Activated T-cell treated with anti-CD3 and anti-CD28 coated beads for 24 hours (primary cell): ENCODE measurements around the gene UBE2K.
"Not testable (repeated sequence)": the region's sequence is repeated elsewhere in the genome, so short reads cannot be mapped to it uniquely, and the experiment has no call there.

Source experiments
- DNase-seq: peaks from one replicate; pipeline ENCODE4 v3.0.0-alpha.2; 2020; ENCODE audit warnings: low read depth

UBE2K gene

DNA sequence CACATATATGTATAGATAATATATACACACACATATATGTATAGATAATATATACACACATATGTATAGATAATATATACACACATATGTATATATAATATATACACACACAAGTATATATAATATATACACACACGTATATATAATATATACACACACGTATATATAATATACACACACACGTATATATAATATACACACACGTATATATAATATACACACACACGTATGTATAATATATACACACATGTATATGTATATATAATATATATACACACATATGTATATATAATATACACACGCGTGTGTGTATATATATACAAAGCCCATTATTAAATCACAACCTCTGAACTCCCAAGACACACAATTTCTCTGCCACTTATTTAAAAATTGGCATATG, 8.0 kb upstream of the UBE2K start:
- no peak for DNase-seq

DNA sequence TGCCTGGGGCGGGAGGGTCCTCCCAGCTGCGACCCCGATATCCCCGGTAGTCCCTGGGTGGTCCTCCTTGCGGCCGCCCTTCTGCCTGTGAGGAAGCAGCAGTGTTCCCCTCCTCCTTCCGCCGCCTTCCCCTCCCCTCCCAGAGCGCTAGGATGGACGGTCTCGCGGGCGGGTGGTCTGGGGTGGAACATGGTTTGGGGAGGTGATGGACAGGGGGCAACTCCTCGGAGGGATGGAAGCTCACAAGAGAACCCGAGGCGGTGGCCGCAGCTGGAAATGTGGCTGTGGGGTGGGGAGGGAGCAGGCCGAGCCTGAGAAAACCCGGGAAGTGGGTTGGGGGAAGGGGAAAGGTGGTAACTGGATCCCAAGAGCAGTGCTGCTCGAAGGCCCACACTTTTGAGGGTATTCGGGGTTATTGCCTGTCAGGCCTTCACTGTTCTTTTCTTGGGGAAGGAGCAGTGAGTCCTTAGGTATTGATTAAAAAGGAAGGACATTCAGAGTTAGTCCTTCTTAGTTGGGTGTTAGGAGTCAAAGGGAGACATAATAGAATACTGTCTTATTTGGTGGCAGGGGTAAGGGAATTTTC, 581 bp downstream of the UBE2K start:
- peak; percentile 32 for DNase-seq

DNA sequence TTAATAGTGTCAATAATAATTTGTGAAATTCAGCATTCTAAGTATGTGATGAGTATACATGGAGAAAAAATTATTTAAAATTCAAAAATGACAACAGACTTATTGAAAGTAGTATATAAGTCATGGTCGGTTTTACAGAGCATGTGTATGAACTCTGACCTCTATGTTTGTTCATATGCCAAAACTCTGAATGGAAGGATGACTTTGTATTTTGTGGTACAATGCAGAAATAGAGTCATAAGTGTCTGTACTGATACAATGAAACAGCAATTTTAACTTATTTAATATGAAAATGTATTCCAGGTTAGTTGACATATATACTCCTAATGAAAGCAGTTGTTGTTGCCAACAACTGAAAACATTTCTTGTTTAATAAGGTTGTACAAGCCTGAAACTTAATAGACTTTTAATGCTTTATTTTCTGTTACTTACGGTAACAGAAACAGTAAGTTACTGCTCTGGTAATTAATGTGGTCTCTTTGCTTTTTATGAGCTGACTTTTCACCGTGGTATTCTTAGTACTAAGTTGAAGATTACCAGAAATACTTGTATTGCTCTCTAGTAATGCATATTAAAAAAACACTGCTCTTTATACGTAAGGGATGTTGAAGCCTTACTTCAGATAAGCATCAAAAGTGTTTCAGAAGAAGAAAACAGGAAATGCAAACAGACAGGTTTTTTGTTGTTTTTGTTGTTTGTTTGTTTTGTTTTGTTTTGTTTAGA, 1.9 kb downstream of the UBE2K start:
- no peak for DNase-seq

DNA sequence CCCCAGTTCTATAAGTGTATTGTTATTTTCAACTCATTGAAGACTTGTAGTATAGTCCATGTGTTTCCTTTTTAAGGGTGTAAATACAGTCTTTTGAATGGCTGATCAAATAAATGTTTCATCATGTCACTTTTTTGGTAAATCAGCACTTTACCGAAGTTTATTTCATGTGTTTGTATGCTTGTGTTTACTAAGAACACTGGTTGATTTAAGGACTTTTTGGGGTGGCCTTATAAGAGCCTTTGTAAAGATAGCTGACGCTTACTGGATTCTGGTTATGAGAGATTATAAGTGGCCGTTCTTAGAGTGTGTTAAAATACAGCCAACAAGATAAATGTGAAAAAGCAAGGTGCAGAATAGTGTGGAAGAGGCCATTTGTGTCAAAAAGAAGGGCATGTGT, 2.6 kb downstream of the UBE2K start:
- DNase-seq, result no peak

DNA sequence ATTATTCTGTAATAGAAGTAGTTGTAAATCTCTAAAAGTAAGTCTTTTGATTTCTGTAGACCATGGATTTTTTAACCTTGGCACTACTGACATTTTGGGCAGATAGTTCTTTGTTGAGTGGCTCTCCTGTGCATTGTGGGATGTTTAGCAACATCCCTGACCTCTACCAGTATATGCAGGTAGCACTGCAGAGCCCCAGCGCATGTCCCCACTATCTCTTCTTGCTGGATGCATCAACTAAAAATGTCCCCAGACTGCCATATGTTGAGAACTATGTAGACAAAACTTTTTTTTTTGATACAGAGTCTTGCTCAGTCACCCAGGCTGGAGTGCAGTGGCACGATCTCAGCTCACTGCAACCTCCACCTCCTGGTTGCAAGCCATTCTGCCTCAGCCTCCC, 4.8 kb downstream of the UBE2K start:
- DNase-seq, result no peak

DNA sequence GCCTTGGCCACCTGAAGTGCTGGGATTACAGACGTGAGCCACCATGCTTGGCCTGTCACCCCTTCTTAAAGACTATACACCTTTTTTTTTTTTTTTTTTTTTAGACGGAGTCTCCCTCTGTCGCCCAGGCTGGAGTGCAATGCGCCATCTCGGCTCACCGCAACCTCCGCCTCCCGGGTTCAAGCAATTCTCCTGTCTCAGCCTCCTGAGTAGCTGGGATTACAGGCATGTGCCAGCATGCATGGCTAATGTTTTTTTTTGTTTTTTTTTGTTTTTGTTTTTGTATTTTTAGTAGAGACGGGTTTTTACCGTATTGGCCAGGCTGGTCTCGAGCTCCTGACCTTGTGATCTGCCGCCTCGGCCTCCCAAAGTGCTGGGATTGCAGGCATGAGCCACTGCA, 6.9 kb downstream of the UBE2K start:
- DNase-seq, result not testable (repeated sequence)

DNA sequence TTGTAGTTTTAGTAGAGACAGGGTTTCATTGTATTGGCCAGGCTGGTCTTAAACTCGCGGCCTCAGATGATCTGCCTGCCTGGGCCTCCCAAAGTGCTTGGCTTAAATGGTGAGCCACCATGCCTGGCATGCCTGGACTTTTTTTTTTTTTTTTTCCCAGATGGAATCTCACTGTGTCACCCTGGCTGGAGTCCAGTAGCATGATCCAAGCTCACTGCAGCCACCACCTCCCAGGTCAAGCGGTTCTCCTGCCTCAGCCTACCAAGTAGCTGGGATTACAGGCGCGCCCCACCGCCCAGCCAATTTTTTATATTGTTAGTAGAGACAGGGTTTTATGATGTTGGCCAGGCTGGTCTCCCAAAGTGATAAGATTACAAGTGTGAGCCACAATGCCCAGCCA, 8.4 kb downstream of the UBE2K start:
- DNase-seq, result no peak

DNA sequence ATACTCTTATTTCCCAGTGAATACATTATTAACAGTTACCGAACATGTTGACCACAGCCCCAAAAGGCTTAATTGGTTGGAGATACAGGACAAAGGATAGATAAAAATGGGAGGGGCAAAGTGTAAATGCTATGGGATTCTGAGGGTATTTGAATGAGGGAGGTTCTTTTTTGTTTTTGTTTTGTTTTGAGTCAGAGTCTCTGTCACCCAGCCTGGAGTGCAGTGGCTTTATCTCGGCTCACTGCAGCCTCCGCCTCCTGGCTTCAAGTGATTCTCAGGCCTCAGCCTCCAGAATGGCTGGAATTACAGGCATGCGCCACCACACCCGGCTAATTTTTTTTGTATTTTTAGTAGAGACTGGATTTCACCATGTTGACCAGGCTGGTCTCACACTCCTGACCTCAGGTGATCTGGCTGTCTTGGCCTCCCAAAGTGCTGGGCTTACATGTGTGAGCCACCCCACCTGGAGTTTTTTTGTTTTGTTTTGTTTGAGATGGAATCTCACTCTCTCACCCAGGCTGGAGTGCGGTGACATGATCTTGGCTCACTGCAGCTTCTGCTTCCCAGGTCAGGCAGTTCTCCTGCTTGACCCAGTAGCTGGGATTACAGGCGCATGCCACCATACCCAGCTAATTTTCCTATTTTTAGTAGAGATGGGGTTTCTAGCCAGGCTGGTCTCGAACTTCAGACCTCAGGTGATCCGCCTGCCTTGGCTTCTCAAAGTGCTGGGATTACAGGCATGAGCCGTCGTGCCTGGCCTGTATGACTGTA, 9.0 kb downstream of the UBE2K start:
- no peak for DNase-seq

DNA sequence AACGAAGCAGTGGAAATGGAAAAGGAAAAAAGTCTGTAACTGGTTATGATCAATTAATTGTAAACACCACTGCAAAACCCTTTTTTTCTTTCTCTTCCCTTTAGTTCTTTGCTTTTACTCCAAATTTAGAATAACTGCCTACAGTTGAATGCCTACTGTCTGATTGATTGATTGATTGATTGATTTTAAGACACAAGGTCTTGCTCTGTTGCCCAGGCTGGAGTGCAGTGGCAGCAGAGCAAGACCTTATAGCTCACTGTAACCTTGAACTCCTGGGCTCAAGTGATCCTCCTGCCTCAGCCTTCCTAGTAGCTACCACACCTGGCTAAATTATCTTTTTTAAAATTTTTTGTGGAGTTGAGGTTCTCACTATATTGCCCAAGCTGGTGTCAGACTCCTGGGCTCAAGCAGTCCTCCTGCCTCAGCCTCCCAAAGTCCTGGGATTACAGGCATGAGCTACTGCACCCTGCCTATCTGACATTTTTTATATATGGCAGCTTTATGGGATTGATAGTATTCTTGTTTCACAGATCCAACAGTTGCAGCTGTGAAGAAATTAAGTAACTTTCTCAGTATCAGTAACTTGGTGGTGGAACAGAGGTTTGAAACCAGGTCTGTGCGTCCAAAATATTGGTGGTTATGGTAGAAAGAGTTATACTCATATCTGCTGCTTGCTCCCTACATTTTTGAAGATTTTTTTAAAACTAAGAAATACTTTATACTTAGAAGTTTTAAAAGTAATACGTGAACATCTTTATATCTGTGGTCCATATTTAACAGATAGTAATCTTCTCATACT, 12.4 kb downstream of the UBE2K start:
- no peak for DNase-seq

DNA sequence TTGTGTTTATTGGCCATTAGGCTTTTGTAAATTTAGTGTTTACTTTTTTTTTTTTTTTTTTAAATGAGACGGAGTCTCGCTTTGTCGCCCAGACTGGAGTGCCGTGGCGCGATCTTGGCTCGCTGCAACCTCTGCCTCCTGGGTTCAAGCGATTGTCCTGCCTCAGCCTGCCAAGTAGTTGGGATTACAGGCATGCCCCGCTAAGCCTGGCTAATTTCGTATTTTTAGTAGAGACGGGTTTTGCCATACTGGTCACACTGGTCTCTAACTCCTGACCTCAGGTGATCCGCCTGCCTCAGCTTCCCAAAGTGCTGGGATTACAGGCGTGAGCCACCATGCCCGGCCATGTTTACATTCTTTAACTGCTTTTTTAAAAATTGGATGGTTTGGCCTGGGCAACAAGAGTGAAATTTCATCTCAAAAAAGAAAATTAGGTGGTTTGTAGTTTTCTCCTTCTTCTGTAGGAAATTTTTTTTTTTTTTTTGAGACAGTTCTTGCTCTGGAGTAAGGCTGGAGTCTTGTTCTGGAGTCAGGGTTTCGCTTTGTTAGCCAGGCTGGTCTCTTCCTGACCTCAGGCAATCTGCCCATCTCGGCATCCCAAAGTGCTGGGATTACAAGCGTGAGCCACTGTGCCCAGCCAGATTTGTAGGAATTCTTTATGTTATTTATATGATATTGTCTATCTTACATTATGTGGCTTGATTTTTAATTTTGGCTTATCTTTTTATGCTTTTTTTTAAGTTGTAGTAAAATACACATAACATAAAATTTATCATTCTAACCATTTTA, 15.1 kb downstream of the UBE2K start:
- no peak for DNase-seq

DNA sequence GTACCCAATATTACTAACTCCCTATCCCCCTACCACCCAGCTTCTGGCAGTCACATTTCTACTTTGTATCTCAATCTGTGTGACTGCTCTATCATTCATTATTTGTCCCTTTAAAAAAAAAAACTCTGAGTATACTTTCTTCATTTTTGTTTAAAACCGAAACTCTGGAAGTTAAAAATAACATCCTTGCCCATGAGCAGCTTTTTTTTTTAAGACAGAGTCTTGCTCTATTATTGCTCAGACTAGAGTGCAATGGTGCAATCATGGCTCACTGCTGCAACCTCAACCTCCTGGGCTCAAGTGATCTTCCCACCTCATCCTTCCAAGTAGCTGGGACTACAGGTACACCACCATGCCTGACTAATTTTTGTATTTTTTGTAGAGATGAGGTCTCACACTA, 15.8 kb downstream of the UBE2K start:
- DNase-seq, result no peak

DNA sequence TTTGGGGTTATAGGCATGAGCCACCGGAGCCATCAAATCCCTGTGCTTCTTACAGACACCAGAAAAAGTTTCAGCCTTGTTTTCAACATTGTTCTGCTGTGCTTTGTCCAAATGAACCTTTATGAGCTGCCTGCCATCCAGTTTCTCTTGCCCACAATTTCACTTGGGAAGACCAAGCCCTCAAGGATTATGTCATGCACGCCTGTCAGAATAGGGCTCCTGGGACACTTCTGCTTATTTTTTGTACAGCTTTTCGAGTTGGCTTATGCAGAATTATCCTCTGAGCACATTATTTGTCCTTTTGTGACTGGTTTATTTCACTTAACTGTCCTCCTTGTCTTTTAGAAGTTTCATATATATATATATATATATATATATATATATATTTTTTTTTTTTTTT, 16.2 kb downstream of the UBE2K start:
- no peak for DNase-seq

DNA sequence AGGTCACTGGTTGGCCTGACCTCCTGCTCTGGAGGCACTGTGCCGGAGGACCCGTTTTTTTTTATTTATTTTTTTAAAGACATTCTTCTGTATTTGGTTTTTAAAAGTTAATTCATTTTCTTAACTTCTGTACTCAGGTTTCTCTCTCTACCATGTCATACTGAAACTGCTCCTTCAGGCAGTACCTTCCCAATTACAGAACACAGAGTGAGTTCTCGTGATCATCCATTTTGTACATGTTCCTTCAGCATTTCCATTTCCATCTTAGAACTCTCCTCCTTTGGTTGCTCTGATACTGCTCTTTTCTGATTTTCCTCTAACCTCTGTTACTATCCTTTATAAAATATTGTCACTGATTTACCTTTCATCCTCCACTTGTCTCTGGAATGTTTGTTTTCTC, 17.9 kb downstream of the UBE2K start:
- no peak for DNase-seq

DNA sequence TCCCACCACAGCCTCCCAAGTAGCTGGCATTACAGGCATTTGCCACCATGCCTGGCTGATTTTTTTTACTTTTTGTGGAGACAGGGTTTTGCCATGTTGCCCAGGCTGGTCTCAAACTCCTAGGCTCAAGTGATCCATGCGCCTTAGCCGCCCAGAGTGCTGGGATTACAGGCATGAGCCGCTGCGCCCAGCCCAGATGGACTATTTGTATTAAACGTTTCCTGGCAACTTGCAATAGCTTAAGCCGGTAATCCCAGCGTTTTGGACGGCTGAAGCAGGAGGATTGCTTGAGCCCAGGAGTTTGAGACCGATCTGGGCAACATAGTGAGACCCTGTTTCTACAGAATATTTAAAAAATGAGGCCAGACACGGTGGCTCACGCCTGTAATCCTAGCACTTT, 18.4 kb downstream of the UBE2K start:
- DNase-seq, result no peak

DNA sequence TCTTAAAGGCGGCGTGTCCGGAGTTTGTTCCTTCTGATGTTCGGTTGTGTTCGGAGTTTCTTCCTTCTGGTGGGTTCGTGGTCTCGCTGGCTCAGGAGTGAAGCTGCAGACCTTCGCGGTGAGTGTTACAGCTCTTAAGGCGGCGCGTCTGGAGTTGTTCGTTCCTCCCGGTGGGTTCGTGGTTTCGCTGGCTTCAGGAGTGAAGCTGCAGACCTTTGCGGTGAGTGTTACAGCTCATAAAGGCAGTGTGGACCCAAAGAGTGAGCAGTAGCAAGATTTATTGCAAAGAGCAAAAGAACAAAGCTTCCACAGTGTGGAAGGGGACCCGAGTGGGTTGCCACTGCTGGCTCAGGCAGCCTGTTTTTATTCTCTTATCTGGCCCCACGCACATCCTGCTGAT, 19.8 kb downstream of the UBE2K start:
- DNase-seq, result not testable (repeated sequence)

DNA sequence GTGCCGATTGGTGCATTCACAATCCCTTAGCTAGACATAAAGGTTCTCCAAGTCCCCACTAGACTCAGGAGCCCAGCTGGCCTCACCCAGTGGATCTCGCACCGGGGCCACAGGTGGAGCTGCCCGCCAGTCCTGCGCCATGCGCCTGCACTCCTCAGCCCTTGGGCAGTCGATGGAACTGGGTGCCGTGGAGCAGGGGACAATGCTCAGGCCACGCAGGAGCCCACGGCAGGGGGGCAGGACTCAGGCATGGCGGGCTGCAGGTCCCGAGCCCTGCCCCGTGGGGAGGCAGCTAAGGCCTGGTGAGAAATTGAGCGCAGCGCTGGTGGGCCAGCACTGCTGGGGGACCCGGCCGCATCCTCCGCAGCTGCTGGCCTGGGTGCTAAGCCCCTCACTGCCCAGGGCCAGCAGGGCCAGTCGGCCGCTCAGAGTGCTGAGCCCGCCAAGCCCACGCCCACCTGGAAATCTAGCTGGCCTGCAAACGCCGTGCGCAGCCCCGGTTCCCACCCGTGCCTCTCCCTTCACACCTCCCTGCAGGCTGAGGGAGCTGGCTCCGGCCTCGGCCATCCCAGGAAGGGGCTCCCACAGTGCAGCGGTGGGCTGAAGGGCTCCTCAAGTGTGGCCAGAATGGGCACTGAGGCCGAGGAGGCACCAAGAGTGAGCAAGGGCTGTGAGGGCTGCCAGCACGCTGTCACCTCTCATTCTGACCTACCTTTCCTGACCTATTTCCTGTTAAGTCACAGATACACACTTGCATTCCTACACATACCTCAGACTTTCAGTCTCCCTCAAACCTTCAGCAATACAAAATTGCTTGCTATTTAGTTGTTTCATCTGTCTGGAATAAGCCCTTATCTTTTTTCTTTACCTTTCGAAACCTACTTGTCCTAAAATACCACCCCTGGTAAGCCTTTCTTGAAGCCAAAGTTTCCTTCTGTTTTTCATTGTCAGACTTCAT, 20.7 kb downstream of the UBE2K start:
- no peak for DNase-seq

DNA sequence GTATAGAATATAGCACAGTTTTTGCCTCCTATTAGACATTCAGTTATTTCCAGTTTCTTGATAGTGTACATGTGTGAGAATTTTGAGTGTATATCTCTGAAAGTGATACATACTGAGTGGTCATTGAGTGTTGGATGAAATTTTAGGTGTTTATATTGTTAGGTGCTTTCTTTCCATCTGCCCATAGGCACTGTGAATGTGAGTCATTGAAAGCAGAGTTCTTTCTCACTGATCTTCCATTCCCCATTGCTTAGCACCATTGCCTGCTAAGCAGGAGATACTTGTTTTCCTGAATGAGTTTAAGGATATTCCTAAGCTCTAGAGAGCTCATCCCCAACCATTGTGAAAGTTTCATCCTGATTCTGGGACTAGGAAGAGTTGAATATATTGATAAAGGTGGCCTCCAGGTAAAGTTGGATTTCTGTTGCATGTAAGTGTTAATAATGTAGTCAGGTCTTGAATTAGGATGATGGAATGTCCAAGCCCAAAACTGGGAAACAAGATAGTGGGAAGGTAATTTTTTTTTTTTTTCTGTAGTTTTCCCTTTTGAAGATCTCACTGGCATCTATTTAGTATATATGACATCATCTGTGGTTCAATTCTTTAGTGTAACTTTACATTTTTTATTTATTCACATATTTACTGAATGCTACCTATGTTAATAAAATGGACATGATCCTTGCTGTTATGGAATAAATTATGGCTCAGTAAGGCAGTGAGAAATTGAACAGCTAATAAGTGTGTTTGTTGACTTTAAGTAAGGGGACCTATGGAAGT, 22.1 kb downstream of the UBE2K start:
- no peak for DNase-seq

DNA sequence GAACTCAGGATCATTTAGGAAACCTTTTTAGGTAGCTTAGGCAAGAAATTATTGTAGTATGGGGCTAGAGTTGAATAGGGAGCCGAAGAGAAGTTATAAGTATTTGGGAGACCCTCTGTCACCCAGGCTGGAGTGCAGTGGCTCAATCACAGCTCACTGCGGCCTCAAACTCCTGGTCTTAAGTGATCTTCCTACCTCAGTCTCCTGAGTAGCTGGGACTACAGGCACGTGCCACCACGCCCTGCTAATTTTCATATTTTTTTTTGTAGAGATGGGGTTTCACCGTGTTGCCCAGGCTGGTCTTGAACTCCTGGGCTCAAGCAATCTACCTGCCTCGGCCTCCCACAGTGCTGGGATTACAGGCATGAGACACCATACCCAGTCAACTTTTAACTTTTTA, 23.3 kb downstream of the UBE2K start:
- DNase-seq, result not testable (repeated sequence)

DNA sequence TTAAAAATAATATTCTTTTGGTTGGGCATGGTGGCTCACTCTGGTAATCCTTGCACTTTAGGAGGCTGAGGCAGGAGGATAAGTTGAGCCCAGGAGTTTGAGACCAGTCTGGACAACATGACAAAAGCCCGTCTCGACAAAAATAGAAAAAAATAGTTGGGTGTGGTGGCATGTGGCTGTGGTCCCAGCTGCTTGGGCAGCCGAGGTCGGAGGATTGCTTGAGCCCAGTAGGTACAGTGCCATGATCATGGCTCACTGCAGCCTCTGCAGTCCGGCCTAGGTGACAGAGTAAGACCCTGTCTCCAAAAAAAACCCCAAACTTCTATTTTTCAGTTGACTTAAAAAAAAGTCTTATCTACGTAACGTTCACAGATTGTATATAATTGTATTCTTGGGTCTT, 23.9 kb downstream of the UBE2K start:
- DNase-seq, result no peak

DNA sequence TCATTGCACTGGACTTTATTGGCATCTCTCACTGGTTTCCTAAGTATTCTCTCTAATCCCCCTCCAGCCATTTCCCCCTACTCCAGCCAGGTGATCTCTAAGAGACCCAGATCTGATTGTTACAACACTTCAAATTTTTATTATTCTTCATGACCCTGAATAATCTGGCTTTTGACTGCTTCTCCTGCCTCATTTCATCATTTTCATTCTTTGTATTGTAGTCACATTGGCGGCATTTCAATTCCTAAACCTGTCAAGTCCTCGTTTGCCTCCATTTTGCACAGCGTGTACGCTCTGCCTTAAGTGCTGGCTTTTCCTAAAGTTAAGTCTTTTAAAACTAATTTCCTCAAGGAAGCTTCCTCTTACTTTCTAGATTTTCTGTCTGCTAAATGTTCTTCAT, 31.6 kb downstream of the UBE2K start:
- DNase-seq, result no peak
